Skin epidermis (tissue), 12 donors: Measurements from ENCODE around the gene CCDC9.
"Not testable (repeated sequence)": the region's sequence is repeated elsewhere in the genome, so short reads cannot be mapped to it uniquely, and the experiment has no call there.

Experiments
- H3K27ac ChIP-seq, 21 experiments: fragments of 200-600 bp; sonication (generic) in 11 of 21; one replicate each; pipeline ENCODE4 v1.5.0; 2020; ENCODE audit warnings: mild to moderate bottlenecking in 3 of 21, inconsistent platforms in 2 of 21, moderate library complexity in 2 of 21
- H3K4me3 ChIP-seq, 7 experiments: fragments of 200-600 bp; sonication (generic) in 2 of 7; one replicate each; pipeline ENCODE4 v1.5.0; 2020; ENCODE audit warnings: inconsistent platforms in 2 of 7, mild to moderate bottlenecking in 2 of 7, moderate library complexity in 1 of 7

Gene CCDC9

DNA sequence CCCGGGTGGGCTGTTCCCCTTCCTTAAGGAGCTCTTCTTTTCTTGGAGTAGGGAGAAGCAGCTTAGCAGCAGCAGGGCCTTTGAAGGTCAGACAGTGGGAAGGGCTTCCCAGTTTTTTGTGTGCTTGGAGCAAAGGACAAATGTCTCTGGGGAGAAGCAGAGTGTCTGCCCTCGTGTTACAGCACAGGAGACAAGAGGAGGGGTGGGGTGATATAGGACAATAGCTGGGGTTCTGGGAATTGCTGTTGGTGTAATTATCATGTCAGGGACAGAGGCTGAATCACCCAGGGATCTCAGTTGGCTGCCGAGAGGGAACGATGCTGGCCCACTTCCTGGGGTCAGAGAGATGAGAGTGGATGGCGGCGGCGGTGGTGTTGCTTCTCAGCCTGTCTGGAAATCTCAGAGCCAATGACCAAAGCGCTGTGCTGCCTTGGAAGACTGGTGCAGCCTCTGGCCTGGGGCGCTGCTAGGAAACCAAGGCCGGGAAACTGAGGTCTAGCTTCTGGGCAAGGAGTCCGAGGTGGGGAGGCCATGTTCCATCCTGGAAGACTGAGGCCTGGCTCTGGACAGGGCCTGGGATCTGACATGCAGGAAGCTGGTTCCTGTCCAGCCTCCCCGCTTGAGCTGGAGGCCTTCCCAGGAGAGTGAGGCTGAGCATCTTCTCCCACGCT is 19.6 kb downstream of the CCDC9 start:
- H3K4me3 ChIP-seq = peak overlapping the region in 1 of 7 experiments; percentile 68
- H3K27ac ChIP-seq = peak overlapping the region in 17 of 21 experiments; percentile 55 to 99 (median 82)

DNA sequence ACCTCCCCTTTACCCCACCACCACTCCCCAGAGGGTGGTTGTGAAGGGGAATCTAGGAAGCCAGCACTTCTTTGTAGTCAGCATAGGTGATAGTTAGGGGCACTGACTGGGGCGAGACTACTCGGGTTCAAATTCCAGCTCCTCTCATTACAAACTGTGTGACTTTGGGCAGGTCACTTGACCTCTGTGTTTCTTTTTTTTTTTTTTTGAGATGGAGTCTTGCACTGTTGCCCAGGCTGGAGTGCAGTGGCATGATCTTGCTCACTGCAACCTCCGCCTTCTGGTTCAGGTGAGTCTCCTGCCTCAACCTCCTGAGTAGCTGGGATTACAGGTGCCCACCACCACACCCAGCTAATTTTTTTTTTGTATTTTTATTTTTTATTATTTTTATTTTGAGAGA is 20.2 kb downstream of the CCDC9 start:
- peak overlapping the region in 7 of 21 experiments; percentile 11 to 94 (median 51) for H3K27ac ChIP-seq
- H3K4me3 ChIP-seq = not testable (repeated sequence)

DNA sequence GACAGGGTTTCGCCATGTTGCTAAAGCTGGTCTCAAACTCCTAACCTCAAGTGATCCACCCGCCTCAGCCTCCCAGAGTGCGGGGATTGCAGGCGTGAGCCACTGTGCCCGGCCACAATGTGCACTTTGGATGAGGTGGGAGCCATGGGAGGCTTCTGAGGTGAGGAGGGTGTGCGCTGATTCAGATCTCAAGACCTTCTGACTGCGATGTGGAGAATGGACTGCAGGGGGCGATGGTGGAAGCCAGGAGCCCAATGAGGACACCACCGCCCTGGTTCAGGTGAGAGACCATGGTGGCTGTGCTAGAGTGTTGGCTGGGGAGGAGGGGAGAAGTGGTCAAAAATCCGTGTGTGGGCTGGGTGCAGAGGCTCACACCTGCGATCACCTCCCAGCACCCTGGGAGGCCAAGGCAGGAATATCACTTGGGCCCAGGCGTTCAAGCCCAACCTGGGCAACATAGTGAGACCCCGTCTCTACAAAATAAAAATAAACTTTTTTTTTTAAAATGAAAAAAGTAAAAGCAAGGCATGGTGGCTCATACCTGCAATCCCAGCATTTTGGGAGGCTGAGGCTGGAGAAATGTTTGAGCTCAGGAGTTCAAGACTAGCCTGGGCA is 24.0 kb downstream of the CCDC9 start:
- Histone ChIP-seq H3K27ac (no peak overlapping the region), H3K4me3 (no peak overlapping the region)

DNA sequence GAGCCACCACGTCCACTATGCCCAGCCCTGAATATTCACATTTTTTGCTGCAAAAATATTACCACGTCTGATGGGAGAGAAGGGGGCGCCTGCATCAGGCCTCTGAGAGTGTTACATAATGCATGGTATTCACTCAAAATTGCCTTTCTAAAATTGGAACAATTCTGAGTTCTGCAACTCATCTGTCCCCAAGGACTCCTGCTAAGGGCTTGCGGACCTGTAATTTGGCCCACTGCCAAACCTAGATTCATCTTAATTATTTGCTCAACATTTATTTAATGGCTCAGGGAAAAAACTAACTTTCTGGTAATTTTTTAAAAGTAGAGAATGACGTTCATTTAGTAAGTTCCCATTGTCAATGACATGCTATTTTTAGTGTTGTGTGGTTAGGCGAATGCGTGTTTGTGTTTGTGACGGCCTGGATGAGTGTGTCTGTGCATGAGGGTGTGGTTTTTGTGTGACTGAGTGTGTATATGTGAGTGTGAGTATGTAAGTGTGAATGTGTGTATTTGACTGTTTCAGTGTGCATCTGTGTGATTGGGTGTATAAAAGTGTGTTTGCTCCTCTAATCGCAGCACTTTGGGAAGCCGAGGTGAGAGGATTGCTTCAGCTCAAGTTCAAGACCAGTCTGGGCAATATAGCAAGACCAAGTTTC is 27.2 kb downstream of the CCDC9 start:
- Histone ChIP-seq H3K4me3 (no peak overlapping the region), H3K27ac (no peak overlapping the region)

DNA sequence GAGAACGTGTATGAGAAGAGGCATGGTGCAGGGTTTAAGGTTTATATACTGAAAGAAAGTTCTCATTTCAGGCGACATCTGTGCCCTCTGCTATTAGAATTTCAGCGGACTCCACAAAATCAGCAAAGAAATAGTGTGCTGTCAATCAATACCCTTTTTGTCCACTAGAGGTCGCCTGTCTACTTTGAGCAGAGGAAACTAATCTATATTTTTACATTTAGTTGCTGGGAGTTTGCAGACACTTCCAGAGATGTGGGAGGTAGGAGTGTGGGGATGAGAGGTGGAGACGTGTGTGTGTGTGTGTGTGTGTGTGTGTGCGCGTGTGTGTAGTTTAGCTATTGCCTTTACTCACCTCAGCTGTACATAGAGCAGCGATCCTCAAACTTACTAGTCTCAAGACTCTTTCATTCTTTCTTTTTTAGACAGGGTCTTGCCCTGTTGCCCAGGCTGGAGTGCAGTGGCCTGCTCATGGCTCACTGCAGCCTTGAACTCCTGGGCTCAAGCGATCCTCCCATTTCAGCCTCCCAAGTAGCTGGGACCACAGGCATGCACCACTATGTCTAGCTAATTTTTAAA is 28.1 kb downstream of the CCDC9 start:
- H3K27ac ChIP-seq = no peak overlapping the region

DNA sequence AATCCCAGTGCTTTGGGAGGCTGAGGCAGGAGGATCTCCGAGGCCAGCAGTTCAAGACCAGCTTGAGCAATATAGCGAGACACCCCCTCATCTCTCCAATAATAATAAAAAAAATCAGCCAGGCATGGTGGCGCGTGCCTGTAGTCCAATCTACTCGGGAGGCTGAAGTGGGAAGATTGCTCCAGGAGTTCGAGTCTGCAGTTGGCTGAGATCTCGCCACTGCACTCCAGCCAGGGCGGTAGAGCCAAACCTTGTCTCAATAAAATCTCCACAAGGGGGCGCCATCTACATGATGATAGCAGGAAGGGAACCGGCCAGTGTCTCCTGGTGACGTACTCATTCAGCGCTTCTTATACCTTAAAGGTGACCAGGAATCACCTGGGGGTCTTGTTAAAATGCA is 39.7 kb downstream of the CCDC9 start:
- Histone ChIP-seq H3K4me3 (no peak overlapping the region), H3K27ac (no peak overlapping the region)

More for the DNA sequence above, 28.1 kb downstream of the CCDC9 start:
- no peak overlapping the region for H3K4me3 ChIP-seq

DNA sequence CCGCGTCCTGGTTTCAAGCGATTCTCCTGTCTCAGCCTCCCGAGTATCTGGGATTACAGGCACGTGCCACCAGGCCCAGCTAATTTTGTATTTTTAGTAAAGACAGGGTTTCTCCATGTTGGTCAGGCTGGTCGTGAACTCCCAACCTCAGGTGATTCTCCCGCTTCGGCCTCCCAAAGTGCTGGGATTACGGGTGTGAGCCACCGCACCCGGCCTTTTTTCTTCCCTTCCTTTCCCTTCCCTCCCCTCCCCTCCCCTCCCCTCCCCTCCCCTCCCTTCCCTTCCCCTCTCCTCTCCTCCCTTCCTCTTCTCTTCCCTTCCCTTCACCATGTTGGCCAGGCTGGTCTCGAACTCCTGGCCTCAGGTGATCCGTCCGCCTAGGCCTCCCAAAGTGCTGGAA is 44.5 kb downstream of the CCDC9 start:
- H3K4me3 ChIP-seq, H3K27ac ChIP-seq: not testable (repeated sequence)

DNA sequence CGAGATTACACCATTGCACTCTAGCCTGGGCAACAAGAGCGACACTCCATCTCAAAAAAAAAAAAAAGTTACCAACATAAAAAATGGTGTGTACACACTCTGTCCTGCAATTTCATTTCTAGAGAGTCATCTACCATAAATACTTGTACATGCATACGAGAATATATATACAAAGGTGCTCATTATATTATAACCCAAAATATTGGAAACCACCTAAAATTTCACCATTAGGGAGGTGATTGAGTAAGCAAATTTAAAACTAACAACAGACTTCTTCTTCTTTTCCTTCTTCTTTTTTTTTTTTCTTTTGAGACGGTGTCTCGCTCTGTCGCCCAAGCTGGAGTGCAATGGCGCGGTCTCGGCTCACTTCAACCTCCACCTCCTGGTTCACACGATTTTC is 45.9 kb downstream of the CCDC9 start:
- Histone ChIP-seq H3K27ac (no peak overlapping the region), H3K4me3 (no peak overlapping the region)

DNA sequence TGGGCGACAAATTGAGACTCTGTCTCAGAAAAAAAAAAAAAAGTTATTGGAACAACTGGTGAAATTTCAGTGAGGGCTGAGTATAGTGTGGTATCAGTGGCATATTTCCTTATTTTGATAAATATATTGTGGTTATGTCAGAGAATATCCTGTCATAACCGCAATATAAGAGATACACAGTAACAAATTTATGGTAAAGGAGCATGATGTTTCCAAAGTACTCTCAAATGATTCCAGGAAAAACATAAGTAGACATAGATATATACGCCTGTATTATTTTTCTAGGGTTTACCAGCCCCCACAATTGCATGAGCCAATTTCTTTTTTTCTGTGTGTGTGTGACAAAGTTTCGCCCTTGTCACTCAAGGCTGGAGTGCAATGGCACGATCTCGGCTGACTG is 47.6 kb downstream of the CCDC9 start:
- no peak overlapping the region for H3K4me3 ChIP-seq
- no peak overlapping the region for H3K27ac ChIP-seq

DNA sequence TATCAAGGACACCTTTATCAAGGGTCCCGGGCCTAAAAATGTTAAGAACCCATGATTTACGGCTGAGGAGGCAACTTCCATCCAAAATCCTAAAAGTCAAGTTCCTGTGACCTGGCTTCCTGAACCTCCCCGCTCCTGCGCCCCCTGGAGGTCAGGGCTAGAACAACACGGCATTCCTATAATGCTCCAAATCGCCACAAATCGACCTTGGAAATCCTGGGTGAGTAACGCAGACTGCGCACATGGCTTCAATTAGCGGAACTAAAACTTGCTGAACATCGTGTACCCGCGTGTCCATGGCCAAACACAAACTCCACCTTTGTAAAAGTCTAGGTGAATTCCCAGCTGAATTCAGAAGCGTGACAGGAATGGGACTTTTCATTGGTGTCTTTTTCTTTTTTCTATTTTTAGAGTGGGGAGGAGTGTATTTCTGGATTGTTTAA is 49.0 kb downstream of the CCDC9 start:
- no peak overlapping the region for H3K4me3 ChIP-seq
- no peak overlapping the region for H3K27ac ChIP-seq

DNA sequence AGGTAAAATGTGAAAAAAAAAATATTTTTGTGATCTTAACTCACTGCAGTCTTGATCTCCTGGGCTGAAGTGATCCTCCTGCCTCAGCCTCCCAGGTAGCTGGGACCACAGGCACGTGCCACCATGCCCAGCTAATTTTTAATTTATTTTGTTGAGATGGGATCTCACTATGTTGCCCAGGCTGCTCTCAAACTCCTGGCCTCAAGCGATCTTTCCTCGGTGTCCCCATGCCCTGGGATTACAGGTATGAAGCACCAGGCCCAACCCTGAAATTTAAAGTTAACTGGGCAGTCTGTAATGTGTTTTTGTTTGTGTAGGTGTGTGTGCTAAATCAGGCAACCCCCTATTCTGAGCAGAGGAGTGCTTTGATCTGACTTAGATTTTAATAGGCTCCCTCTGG is 50.0 kb downstream of the CCDC9 start:
- no peak overlapping the region for H3K4me3 ChIP-seq
- no peak overlapping the region for H3K27ac ChIP-seq

DNA sequence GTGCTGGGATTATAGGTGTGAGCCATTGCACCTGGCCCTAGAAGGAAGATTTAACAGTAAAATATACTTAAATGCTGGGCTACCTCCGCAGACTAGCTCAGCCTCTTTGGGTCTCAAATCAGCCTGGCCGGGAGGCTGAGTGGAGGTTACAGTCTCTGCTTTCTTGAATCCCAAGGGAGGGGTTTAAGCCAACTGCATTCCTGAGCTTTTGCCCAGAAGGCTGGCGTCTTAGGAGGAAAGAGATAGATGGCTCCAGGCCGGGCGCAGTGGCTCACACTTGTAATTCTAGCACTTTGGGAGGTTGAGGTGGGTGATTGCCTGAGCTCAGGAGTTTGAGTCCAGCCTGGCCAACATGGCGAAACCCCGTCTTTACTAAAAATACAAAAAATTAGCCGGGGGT is 52.7 kb downstream of the CCDC9 start:
- Histone ChIP-seq H3K4me3 (no peak overlapping the region), H3K27ac (peak overlapping the region in 1 of 21 experiments; percentile 5)

DNA sequence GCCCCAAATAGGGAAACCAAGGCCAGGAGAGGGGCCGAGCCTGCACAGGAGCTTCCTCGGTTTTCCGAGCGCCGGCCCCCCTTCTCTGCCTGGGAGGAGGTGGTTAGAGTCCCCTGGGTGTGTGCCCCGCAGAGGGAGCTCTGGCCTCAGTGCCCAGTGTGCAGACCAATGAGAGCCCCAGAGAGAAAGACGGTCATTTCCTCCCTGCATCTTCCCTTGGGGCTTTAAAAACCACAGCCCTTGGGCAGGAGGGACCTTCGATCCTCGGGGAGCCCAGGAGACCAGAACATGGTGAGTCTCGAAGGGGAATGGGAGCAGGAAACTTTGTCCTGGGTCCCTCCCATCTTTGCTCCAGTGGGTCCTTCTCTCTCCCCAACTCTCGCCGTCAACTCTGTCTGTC is 53.3 kb downstream of the CCDC9 start, which contains the start of gene C5AR1:
TSS of gene C5AR1 (plus strand) at position 254 of the 400 bp plus-strand sequence. CDS start at position 289, 35 bp downstream.
- Histone ChIP-seq H3K27ac (peak within 1 kb of the TSS in 8 of 21 experiments; percentile 10 to 76 (median 42)), H3K4me3 (peak within 1 kb of the TSS in 4 of 7 experiments; percentile 10 to 20 (median 18))

DNA sequence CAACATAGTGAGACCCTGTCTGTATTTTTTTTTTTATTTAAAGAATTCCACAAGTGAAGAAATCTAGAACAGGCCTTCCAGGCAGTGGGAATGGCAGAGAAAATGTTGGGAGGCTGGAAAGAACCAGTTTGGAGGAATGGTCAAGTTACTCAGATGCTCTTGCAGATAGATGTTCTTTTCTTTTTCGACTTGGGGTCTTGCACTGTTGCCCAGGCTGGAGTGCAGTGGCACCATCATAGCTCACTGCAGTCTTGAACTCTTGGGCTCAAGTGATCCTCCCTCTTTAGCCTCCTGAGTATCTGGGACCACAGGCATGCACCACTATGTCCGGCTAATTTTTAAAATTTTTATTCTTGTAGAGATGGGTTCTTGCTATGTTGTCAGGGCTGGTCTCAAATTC is 54.0 kb downstream of the CCDC9 start:
- H3K4me3 ChIP-seq = peak overlapping the region in 3 of 7 experiments; percentile 17 to 20 (median 19)
- H3K27ac ChIP-seq = peak overlapping the region in 8 of 21 experiments; percentile 10 to 76 (median 42)

DNA sequence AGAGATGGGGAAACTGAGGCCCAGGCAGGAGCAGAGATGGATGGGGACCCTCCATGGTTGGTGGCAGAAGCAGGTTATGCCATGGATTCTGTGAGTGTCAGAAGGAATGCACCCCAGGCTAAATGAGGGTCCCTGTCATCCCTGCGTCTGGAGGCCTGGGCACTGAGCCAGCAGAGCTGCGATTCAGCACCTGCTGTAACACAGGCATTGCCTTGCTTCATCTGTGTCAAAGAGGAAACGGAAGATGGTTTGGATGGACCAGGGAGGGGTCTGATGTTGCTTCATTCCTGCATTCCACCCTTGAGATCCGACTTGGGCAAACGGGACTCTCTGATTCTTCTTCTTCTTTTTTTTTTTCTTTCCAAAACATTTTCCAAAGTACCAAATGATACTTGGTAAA is 54.5 kb downstream of the CCDC9 start:
- Histone ChIP-seq H3K4me3 (peak overlapping the region in 2 of 7 experiments; percentile 19 to 20), H3K27ac (peak overlapping the region in 3 of 21 experiments; percentile 37 to 59 (median 54))

DNA sequence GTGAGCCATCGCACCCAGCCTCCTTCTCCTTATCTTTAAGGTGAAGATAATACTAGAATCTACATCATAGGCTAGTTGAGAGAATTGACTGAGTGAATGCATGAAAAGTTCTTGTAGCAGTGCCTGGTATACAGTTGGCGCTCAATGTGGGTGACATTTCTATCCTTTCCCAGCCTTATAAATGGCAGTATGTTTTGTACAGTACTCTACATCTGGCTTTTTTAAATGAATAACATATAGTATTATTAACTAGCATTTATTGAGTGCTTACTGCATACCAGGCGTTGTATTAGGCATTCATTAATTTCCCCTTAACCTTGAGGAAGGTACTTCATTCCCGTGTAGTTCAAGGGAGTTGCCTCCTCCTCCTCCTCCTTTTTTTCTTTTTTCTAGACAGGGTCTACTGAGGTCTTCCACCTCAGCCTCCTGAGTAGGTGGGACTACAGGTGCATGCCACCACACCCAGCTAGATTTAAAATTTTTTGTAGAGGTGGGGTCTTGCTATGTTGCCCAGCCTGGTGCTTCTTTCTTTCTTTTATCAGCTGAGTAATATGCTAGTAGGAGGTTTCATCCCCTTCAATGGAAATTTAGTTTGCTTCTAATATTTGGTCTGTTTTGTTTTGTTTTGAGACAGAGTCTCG is 56.2 kb downstream of the CCDC9 start:
- Histone ChIP-seq H3K27ac (no peak overlapping the region), H3K4me3 (no peak overlapping the region)

DNA sequence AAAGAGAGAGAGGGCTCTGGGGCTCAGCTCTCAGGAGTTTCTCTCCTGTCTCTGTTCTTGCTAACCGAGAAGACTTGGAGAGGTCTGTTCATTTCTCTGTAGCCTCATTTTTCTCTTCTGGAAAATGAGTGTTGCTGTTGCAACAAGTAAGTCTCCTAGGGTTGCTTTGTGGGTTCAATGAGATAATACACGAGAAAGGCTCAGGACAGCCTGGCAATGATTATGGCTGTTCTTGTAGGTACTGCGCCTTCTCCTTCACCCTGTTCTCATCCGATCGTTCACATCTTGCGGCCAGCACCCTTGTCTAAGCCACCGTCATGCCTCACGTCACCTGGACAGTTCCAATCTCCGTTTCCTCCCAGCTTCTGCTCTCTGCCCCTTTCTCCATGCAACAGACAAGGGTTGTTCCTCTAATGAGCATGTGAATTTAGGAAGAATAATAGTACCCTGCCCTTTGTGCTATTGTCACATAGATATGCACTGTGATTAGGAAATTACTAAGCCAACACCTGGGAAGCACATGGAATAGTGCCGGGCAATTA is 57.5 kb downstream of the CCDC9 start:
- Histone ChIP-seq H3K4me3 (no peak overlapping the region), H3K27ac (peak overlapping the region in 3 of 21 experiments; percentile 11 to 37 (median 19))

DNA sequence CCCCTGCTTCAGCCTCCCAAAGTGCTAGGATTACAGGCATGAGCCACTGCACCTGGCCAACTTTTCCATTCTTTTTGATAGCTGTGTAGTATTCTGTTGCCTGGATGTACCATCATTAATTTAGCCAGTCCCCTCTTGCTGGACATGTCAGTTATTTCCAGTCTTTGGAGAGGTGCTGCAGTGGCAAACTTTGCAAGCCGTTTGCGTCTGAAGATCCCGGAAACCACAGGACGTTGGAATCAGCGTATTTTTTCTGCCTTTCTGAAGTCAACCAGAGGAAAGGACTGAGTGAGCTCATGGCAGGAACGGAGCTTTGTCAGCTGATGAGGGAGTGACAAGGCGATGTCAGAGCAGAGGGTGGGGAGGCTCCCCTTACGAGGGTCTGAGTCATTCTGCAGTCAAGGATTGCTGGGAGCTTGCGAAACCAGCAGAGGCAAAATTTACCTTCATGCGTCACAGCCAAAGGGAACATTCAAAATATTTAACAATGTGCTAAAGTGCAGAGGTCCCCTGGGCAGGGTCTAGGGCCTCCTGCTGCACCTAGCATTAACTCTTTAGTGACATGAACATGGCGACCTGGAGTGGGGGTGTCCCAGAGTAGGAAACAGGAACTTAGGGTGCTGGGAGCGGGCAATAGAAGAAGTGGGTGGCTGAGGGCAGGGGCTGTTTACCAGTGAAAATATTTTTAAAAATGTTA is 58.9 kb downstream of the CCDC9 start:
- Histone ChIP-seq H3K4me3 (no peak overlapping the region), H3K27ac (peak overlapping the region in 9 of 21 experiments; percentile 4 to 67 (median 33))

DNA sequence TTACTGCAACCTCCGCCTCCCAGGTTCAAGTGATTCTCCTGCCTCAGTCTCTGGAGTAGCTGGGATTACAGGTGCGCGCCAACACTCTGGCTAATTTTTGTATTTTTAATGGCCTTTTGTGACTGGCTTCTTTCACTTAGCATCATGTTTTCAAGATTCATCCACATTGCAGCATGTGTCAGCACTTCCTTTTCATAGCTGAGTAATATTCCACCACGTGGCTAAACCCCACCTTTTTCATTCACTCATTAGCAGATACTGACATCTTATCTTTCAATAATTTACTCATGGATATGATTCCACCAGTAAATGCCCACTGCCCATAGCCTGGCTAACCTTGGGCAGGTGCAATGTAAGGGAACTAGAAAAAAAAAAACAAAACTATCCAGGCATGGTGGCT is 60.2 kb downstream of the CCDC9 start:
- Histone ChIP-seq H3K27ac (peak overlapping the region in 1 of 21 experiments; percentile 67), H3K4me3 (no peak overlapping the region)
